Liver (tissue), 3 donors: ENCODE measurements around the gene MYOG.

Source experiments
- ATF3 ChIP-seq: IDR thresholded peaks from 2 replicates; pipeline ENCODE4 v1.6.1; 2016; ENCODE audit warnings: antibody characterized with exemption
- CTCF ChIP-seq: fragments of 150-350 bp; IDR thresholded peaks from 2 replicates; pipeline ENCODE4 v1.5.1; 2017; ENCODE audit warnings: improper control_type of control experiment, low read depth, low read length; ENCODE audit not compliant: missing input control
- GABPA ChIP-seq, 2 donors: IDR thresholded peaks in 1 of 2; conservative IDR thresholded peaks in 1 of 2; 2 replicates each; pipeline ENCODE4 v1.6.1; 2016; ENCODE audit warnings: antibody characterized with exemption in 2 of 2, mild to moderate bottlenecking in 1 of 2, moderate library complexity in 1 of 2
- NR2F2 ChIP-seq: IDR thresholded peaks from 2 replicates; pipeline ENCODE4 v1.6.1; 2016; ENCODE audit warnings: antibody characterized with exemption
- RAD21 ChIP-seq, 2 donors: IDR thresholded peaks; 2 replicates each; pipeline ENCODE4 v1.6.1; 2016; ENCODE audit warnings: antibody characterized with exemption in 2 of 2, mild to moderate bottlenecking in 2 of 2
- REST ChIP-seq: IDR thresholded peaks from 2 replicates; pipeline ENCODE4 v1.6.1; 2016; ENCODE audit warnings: antibody characterized with exemption, mild to moderate bottlenecking
- SP1 ChIP-seq: IDR thresholded peaks from 2 replicates; pipeline ENCODE4 v1.6.1; 2018; ENCODE audit warnings: antibody characterized with exemption, mild to moderate bottlenecking
- ZBTB33 ChIP-seq: IDR thresholded peaks from 2 replicates; pipeline ENCODE4 v1.6.1; 2016; ENCODE audit warnings: antibody characterized with exemption
- donor health status: healthy.
- donor health status: healthy.

GRCh38 chr1:203096566-203096965 is 10.8 kb upstream of the MYOG start:
- TF ChIP-seq REST (no peak), CTCF (no peak), NR2F2 (no peak), ZBTB33 (no peak), RAD21 (IDR thresholded peaks at IDR 0.05) (no peak), GABPA (IDR thresholded peaks at IDR 0.05 in 1 of 2, conservative IDR thresholded peaks at IDR 0.05 in 1 of 2) (no peak), SP1 (no peak), ATF3 (no peak)
